ENCODE measurements around the gene ENHO.
"Not testable (repeated sequence)": the region's sequence is repeated elsewhere in the genome, so short reads cannot be mapped to it uniquely, and the experiment has no call there.

ENHO gene

DNA sequence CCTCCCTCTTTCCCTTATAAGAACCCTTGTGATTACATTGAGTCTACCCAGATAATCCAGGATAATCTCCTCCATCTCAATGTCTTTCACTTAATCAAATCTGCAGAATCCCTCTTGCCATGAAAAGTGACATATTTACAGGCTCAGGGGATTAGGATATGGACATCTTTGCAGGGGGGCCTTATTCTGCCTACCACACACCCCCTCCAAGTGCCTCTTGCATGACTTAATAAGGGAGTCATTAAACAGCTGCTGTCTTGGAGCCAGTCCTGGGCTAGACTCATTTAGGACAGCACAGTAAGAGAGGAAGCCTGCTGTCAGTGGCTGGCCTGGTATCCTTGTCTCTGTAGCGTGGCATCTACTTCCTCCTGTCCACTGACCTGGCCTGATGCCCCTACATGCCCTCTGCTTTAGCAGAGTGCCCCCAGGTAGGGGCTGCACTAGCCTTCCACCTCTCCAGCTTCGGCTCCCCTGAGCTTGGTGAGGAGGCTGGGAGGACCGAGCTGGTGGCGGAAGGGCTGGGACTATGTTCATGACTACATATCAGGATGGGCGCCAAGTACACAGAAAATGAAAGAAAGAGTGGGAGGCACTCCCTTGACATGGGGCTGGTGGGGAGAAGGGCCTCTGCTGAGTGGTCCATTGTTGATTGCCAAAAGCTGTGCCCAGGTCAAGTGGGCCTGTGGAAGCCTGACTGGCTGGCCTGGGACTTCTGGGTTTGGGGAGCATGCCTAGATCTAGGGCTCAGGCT, 17.2 kb downstream of the ENHO start:
- no peak for DNase-seq

DNA sequence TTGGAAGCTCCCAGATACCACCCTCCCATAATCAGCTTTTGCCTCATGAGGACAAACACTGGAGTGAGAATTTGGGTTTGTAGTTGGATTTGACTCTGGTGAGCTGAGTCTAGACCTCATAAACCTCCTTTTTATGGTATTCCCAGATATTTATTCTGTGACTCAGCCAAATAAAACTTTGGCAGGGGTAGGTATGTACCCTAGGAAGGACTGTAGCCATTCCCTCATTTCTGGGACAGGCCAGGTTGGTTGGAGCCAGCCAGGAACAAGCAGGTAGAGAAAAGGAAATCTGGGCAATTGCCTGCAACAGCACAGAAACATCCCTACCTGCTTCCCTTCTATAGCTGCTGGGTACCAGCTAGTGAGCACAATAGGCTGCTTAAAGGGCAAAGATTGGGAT, 19.4 kb downstream of the ENHO start:
- no peak for DNase-seq

DNA sequence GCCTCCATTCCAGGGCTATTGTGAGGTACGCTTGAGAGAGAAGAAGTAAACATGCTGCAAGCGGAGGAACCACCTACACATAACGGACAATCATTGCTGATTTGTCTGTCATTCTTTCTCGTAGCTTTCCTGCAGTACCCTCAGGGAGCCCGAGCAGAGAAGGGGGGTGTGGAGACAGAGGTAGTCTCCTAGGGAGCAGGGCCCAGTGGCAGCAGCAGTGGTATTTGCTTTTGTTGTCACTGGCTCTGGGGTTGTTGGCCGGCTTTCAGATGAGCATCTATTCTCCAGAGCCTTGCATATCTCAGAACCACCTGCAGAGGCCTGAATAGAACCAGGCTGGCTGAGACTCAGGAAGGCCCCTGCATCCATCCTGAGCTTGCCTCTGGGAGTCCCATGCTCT, 19.9 kb downstream of the ENHO start:
- DNase-seq, result no peak

DNA sequence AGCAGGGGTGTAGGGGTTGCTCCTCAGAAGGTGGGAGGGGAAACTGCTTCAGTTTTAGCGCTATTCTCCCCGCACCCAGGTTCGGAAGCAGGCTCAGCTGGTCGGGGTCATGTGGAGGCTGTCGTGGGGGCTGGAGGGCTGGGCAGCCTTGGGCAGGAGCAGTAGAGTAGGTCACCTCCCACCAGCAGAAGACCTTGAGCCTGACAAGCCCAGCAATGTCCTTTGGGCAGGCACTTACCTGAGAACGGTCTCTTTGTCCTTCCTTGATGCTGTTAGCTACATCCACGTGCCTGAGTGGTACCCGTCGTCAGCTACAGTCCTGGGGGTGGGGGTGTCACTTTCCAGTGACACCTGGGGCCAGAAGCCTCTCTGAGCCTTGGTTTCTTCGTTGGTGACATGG, 20.3 kb downstream of the ENHO start:
- DNase-seq, result no peak

DNA sequence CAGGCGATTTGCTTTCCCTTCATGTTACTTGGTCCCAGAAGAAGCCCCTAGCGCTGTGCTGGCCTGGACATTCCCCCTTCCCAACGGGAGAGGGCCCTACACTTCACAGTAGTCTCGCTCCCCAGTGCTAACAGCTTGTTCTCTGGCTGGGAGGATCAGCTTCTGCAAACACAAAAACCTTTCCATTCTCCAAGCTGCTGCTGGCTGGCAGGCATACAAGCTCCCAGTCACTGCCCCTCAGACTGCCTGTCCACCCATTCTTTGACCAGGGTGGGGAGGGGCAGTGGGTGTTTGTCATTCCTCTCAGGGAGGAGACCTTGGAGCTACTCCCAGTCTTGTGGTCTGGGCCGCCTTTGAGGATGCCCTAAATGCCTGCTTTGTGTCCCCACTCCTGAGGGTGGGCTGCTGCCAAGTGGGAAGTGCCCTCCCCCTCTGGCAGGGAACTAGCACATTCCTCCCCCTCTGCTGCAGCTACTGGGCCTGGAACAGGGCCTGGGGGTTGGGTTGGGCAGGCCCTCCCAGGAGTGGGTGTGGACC, 20.8 kb downstream of the ENHO start:
- DNase-seq, result no peak

DNA sequence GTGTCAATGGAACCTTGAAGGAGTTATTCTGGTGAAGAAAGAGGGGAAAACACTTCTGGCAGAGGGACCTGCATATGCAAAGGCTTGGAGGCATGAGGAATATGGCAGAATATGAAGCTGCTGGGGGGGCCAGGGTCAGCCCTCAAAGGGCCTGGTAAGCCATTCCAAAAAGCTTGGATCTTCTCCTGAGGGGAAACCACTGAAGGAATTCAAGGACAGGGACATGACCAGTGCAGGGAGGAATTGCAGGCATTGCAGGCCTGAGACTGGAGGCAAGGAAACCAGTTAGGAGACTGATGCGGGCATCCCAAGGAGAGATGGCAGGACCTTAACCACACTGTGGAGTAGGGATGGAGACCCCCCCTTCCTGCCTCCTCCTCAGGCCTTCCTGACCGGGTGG, 21.4 kb downstream of the ENHO start:
- no peak for DNase-seq

DNA sequence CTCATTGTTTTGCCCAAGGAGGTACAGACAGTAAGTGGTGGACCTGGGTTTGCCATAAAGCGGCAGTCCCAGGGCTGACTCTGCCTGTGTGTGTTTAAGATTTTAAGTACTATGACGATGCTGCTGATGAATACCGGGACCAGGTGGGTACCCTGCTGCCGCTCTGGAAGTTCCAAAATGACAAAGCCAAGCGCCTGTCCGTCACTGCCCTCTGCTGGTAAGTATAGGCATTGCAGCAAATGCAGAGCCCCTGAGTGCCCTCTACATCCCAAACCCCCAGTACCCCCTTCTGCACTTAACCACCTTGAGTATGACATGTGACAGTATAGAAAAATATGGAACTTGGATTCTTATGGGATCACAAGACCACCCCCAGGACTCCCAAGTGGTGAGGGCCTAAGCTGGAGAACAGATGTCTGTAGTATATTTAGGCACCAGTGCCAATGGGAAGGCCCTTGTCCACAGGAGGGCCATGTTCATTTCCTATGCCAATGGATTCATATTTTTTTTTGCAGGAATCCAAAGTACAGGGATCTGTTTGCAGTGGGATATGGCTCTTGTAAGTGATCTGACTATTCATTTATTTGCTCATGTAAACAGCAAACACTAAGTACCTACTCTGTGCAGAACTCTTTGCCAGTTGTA, 22.0 kb downstream of the ENHO start:
- peak; percentile 86 for DNase-seq

DNA sequence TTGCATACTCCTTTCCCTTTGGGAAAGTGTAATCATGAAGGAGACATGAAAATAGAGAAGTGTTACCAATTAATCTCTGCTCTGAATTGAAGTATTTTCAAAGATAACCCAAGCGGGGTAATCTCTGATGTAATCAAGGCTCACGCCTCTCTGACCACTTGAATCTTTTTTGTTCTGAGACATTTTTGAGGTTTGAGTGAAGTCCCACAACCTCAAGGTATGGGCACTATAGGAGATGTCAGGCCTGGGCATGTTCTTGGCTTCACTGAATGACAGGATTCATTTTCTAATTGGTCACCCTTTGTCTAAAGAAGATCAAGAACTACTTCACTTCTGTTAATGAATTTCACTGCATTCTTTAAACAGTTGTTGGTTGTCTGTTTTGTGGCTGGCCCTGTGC, 23.7 kb downstream of the ENHO start:
- no peak for DNase-seq

DNA sequence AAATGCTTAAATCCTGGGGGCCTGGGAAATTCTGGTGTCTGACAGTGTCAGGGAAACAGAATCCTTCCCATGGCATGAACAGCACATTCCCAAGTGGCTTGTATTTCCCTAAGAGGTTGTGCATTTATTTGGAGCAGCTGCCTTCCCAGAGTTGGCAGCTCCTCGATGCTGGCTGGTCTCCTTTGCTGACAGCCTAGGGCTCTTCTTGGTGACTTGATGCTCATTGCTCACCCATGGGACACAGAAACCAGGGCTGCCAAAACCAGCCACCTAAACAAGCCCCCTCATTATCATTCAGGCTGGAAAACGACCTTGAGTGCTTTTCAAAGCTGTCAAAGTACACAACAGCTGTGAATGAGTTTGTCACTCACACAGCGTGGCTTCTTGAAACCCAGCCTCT, 24.2 kb downstream of the ENHO start:
- DNase-seq, result no peak

DNA sequence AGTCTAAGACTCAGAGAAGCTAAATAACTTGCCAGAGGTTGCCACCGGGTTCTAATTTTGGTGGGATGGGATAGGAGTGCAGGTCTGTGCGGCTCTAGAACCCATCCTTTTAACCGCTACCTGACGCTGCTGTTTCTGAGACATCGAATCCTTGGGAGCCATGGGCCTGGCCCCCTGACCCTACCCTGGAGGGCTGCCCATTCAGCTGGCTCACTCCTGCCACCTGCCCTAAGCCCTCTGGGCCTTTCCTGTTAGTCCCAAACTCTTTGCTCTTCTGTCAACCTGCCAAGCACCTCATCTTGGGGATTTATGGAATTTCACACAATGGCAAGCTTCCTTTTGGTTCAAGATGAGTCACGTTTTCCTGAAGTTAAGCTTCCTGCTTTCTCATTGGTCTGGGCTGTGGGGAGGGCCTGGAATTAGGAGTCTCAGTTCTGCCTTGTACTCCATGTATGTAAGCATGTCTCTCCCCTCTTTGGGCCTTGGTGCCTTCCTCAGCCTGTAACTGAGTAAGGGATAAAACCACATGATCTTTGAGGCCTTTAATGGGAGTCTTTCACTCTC, 26.6 kb downstream of the ENHO start:
- DNase-seq, result no peak

DNA sequence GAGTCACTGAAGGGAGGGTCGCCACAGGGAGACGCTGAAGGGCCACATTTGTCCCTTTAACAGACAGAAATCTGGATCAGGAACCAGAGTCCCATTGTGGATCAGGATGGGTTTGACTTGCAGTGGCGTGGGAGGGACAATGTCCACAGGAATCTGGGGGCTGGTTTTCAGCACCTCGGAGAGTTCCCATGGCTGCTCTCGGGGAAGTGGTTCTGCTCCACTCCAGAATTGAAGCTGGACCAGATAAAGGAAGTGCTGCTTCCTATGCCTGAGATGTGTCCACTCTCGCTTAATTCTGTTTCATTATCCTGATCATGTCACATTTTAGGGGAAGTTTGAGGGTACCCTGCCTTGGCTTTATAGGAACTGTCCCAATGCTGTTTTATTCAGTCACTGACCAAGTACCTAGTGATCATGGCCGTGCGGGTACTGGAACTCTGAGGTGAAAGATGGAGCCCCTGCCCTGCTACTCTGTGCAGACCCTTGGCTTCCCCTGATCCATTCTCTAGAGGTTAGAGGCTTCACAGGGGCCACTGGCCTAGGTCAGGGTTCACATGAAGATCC, 28.7 kb downstream of the ENHO start:
- DNase-seq, result peak; percentile 18

DNA sequence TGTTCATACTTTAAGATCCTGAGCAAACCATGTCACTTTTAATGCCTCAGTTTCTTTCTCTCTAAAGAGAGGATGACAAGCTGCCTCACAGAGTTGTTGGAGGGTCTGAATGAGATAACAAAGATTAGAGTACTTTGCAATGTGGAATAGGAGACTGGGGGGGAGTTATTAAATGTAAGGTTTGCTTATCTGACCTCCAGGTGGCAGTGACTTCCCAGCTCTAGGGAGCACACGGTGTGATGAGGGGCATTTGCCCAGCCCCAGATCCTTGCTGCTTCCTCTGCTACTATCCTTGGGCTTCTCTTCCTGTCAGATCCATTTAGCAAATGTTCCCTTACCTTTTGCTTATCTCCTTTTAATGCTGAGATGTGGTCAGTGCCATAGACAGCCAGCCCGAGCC, 30.7 kb downstream of the ENHO start:
- DNase-seq, result no peak

DNA sequence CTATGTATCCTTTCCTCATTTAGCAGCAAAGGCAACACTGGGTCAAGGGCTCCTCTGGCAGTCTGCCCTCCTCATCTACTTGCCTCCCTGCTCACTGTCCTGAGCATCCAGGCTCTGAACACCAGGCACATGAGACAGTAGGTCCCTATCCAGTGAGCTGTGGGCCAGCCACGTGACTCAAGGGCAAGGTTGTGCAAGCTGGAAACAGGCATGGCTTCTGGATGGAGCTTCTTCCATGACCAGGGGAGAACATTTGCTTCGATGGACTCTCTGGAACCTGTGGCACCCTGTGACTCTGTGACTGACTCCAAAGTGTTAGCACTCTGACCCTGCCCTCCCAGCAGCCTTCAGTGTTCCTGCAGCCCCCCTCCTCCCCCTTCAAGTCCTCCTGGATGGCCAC, 31.2 kb downstream of the ENHO start:
- DNase-seq, result no peak

DNA sequence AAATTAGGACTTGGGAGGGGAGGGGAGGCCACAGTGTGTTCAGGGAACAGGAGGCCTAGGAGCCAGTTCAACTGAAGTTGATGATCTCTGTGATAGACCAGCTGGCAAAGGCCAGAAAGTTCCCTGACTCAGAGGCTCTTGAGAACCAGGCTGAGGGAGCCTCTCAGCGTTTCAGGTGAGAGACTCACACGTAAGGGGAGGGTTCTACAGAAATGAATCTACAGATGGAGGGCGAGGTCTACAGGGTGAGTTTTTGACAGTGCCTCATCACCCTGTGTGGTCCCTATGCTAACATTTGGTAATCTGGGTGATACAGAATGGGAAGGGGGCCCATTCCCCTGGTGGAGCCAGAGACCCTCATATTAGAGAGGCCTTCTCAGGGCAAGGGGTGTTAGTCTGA, 32.0 kb downstream of the ENHO start:
- DNase-seq, result no peak

DNA sequence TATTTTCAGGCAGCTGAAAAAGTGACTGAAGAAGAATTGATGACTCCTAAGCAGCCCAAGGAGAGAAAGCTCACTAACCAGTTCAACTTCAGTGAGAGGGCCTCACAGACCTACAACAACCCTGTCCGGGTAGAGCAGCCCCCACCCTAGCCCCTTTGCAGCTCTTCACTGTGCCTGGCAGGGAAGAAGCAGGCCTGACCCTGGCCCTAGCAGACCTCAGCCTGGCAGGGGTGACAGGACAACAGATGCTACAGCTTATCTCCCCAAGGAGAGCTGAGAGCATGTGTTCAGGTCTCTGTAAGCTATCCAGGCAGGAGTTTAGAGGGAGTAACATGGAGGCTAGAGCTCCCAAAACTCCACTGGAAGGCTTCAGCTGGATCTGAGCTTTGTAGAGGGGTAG, 32.4 kb downstream of the ENHO start:
- DNase-seq, result no peak

DNA sequence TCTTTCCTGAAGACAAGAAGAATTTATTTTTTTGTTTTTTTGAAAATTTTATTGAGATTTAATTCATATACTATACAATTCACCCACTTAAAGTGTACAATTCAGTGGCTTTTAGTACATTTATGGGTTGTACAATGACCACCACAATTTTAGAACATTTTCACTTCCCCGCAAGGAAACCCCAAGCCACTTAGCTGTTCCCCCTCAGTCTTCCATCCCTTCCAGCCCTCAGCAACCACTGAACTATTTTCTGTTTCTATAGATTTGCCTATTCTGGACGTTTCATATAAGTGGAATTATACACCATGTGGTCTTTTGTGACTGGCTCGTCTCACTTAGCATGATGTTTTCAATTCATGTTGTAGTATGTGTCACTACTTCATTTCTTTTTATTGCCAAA, 36.2 kb downstream of the ENHO start:
- no peak for DNase-seq

DNA sequence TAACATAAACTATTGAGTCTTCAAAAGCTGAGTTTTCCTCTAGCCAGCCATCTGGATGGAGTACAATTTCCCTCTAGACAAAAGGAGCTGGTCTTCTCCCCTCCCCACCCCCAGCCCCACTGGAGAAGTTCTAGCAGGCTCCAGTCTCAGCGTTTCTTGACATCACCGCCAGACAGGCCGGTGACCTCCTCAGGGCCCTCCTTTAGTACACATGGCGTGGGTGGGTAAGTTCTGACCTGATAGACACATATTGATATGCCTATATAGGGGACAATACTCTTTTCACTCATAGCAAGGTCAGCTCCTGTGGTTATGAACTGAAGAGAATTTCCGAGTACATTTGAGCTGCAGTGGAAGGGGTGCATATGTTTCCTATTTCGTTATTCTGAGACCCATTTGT, 37.0 kb downstream of the ENHO start:
- no peak for DNase-seq

DNA sequence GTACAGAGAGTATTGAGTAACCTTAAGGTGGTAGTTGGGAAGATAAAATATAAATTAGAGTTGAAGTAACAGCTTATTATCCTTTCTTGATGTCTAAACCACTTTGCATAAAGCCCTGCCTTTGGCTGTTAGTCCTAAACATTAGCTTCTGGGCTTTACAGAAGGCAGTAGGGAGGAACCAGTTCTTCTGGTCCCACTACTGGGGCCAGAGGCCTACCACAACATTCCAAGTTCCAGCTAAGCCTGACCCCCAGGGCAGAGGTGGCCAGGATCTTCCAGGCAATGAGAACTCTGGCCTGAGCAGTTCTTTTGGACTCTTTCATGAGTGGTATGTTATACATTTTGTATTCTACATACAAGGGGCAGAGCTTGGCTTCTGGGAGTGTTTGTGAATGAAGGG, 38.1 kb downstream of the ENHO start:
- no peak for DNase-seq

DNA sequence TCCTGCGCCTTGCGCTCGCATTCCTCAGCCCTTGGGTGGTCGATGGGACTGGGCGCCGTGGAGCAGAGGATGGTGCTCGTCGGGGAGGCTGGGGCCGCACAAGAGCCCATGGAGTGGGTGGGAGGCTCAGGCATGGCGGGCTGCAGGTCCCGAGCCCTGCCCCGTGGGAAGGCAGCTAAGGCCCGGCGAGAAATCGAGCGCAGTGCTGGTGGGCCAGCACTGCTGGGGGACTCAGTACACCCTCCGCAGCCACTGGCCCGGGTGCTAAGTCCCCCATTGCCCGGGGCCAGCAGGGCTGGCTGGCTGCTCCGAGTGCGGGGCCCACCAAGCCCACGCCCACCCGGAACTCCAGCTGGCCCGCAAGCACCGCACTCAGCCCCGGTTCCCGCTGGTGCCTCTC, 40.0 kb downstream of the ENHO start:
- not testable (repeated sequence) for DNase-seq

DNA sequence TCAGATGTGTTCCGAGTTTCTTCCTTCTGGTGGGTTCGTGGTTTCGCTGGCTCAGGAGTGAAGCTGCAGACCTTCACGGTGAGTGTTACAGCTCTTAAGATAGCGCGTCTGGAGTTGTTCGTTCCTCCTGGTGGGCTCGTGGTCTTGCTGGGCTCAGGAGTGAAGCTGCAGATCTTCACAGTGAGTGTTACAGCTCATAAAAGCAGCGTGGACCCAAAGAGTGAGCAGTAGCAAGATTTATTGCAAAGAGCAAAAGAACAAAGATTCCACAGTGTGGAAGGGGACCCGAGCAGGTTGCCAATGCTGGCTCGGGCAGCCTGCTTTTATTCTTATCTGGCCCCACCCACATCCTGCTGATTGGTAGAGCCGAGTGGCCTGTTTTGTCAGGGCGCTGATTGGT, 41.2 kb downstream of the ENHO start:
- DNase-seq, result not testable (repeated sequence)

DNA sequence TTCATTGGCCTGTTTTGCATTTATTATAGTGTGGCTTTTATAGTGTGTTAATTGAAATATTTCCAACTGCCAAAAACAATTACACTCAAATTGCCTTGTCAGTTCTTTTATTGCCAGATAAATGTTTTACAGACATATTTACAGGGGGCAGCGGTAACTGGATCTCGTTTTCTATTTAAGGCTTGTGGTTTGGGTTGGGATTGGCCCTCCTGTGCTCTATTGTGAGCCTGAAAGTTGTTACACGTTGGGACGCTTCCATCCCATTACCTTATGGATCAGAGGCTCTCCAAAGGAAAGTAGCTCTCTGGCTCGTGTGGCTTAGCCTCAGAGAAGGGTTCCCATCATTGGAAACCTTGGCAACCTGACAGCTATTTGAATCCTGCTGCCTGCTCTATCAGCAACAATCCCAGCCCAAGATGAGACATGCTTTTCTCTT, 43.3 kb downstream of the ENHO start:
- DNase-seq, result no peak

DNA sequence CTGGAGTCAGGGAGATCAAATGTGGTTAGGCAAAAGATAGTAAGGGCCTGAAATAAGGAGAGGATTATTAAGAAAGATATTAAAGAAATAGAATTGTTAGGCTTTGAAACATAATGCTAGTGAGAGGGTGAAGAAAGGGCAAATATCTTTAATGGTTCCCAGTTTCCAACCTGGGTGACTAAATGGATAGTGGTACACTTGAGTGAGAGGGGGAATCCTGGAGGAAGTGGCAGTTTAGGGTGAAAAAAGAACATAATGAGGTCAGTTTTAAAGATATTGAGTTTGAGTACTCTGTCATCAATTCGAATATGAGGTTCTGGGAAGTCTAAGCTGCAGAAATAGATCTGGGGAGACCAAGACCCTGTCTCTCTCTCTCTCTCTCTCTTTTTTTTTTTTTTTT, 45.2 kb downstream of the ENHO start:
- DNase-seq, result no peak

DNA sequence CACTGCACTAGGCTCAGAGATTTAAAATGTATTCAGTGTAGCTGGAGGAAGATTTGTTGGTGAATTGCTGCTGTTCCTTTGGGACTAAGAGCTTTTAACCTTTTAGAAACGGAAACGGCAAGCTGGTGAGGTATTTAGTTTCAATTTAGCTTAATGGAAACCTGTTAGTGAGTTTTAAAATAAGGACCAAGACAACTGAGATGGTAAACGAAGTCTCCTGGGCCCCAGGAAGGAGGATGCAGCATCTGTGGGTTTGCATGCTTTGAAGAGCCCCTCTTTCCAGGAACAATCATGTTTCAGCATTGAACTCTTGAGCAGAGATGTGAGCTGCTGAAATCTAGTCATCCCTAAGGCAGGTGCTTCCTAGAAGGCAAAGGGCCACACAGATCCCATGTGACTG, 47.7 kb downstream of the ENHO start:
- DNase-seq, result no peak

Data from stimulated activated CD4-positive, alpha-beta T cell treated with anti-CD3 and anti-CD28 coated beads, Interleukin-4, amount 100 ng/mL, for 24 hours (primary cell).